Upper lobe of left lung (tissue), 4 donors: ENCODE data around the gene ERRFI1.

Source experiments
- CTCF ChIP-seq, 6 experiments: fragments of 450-650 bp in 4 of 6; fragments of 200-600 bp in 2 of 6; sonication (generic) in 2 of 6; IDR thresholded peaks; one replicate each; pipeline ENCODE4 v1.5.1; 2016 to 2019; ENCODE audit warnings: antibody characterized with exemption in 6 of 6
- POLR2A ChIP-seq, 4 donors: fragments of 450-650 bp; IDR thresholded peaks; one replicate each; pipeline ENCODE4 v1.5.1; 2016 to 2017; ENCODE audit warnings: antibody characterized with exemption in 4 of 4, mild to moderate bottlenecking in 2 of 4

DNA sequence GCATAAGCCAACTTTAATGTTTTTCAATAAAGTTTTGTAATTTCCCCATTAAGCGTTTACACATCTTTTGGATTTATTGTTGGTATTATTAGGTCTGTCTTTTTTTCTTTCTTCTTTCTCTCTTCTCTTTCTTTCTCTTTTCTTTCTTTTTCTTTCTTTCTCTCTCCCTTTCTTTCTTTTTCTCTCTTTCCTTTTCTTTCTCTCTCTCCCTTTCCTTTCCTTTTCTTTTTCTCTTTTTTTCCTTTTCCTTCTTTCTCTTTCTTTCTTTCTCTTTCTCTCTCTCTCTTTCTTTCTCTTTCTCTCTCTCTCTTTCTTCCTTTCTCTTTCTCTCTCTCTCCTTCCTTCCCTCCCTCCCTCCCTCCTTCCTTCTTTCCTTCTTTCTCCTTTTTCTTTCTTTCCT is 31.3 kb downstream of the ERRFI1 start:
- TF ChIP-seq CTCF (IDR thresholded peaks at IDR 0.05) (no peak), POLR2A (IDR thresholded peaks at IDR 0.05) (no peak)
